Effector memory CD8-positive, alpha-beta T cell (primary cell): ENCODE data around the gene CIDEA.
A peak's percentile ranks its signal among the peaks of the same experiment; 100 is the strongest.

ENCODE experiments used
- ATAC-seq: fragments of 150-1000 bp; cut with Tn5 transposase; replicated peaks from 2 replicates; pipeline ENCODE4 v1.10.0; 2021; ENCODE audit warnings: mild to moderate bottlenecking, moderate library complexity
- DNase-seq, 3 experiments: peaks; one replicate each; pipeline ENCODE4 v3.0.0; 2021
- H3K27ac Mint-ChIP-seq, 2 donors: one replicate each; pipeline ENCODE4 v1.8.0; 2022; ENCODE audit warnings: mild to moderate bottlenecking in 2 of 2, mixed read lengths in 2 of 2, moderate library complexity in 2 of 2
- H3K27me3 Mint-ChIP-seq, 2 donors: one replicate each; pipeline ENCODE4 v1.8.0; 2022; ENCODE audit warnings: mixed read lengths in 2 of 2
- H3K36me3 Mint-ChIP-seq: one replicate; pipeline ENCODE4 v1.8.0; 2022; ENCODE audit warnings: mild to moderate bottlenecking, moderate library complexity, mixed read lengths; ENCODE audit not compliant: insufficient read depth
- H3K4me1 Mint-ChIP-seq, 2 donors: one replicate each; pipeline ENCODE4 v1.8.0; 2022; ENCODE audit warnings: low read depth in 2 of 2, mixed read lengths in 2 of 2
- H3K4me3 Mint-ChIP-seq, 2 donors: one replicate each; pipeline ENCODE4 v1.8.0; 2022; ENCODE audit warnings: mild to moderate bottlenecking in 2 of 2, mixed read lengths in 2 of 2, moderate library complexity in 2 of 2
- H3K9me3 Mint-ChIP-seq, 2 donors: one replicate each; pipeline ENCODE4 v1.8.0; 2022; ENCODE audit warnings: mixed read lengths in 2 of 2

The CIDEA gene

GRCh38 chr18:12305211-12305610, 51.0 kb downstream of the CIDEA start:
- Mint-ChIP-seq H3K27me3 (peaks cover 50 to 72% of the 10 kb centered on the region in 2 donors), H3K4me1 (peaks cover 9 to 10% of the 10 kb centered on the region in 2 donors), H3K36me3 (no peaks in the 10 kb centered on the region), H3K9me3 (no peaks in the 10 kb centered on the region), H3K4me3 (no peak overlapping the region), H3K27ac (no peak overlapping the region)
- no peak for DNase-seq
- ATAC-seq, result no peak

- Mint-ChIP-seq H3K27ac (no peak overlapping the region), H3K27me3 (peaks cover 42 to 63% of the 10 kb centered on the region in 2 donors), H3K36me3 (no peaks in the 10 kb centered on the region), H3K4me3 (peak overlapping the region; percentile 80 to 84), H3K9me3 (no peaks in the 10 kb centered on the region), H3K4me1 (peaks cover 9 to 10% of the 10 kb centered on the region in 2 donors)
- DNase-seq (no peak), ATAC-seq (no peak)
Observed at GRCh38 chr18:12305930-12306629, 51.9 kb downstream of the CIDEA start.

GRCh38 chr18:12306752-12307700, 52.9 kb downstream of the CIDEA start:
- H3K27me3 Mint-ChIP-seq, result peaks cover 42 to 54% of the 10 kb centered on the region in 2 donors
- no peak for DNase-seq
- peak overlapping the region; percentile 80 to 84 for H3K4me3 Mint-ChIP-seq
- H3K36me3 Mint-ChIP-seq, result no peaks in the 10 kb centered on the region
- no peak for ATAC-seq
- H3K27ac Mint-ChIP-seq, result no peak overlapping the region
- H3K4me1 Mint-ChIP-seq, result peaks cover 9 to 10% of the 10 kb centered on the region in 2 donors
- peaks cover 1 to 7% of the 10 kb centered on the region in 2 donors for H3K9me3 Mint-ChIP-seq

GRCh38 chr18:12307701-12308385, 53.7 kb downstream of the CIDEA start, which contains the start of gene TUBB6:
Gene TUBB6 (plus strand): TSS chr18:12308241. CDS start chr18:12308293, 52 bp downstream.
- DNase-seq (no peak), ATAC-seq (peak; percentile 65)
- Mint-ChIP-seq H3K36me3 (no peaks in the 10 kb centered on the region), H3K4me1 (peaks cover 9 to 10% of the 10 kb centered on the region in 2 donors), H3K9me3 (peaks cover 1 to 7% of the 10 kb centered on the region in 2 donors), H3K27ac (no peak within 1 kb of the TSS), H3K27me3 (peaks cover 42 to 48% of the 10 kb centered on the region in 2 donors), H3K4me3 (peak within 1 kb of the TSS; percentile 80 to 84)

- Mint-ChIP-seq H3K4me3 (peak overlapping the region; percentile 31 to 60), H3K27ac (no peak overlapping the region), H3K9me3 (peaks cover 4 to 7% of the 10 kb centered on the region in 2 donors), H3K27me3 (peaks cover 42 to 48% of the 10 kb centered on the region in 2 donors), H3K4me1 (peaks cover 9 to 10% of the 10 kb centered on the region in 2 donors), H3K36me3 (no peaks in the 10 kb centered on the region)
- ATAC-seq (peak; percentile 57), DNase-seq (no peak)
Observed at GRCh38 chr18:12308386-12309100, 54.4 kb downstream of the CIDEA start.

- Mint-ChIP-seq H3K9me3 (peaks cover 4 to 7% of the 10 kb centered on the region in 2 donors), H3K4me3 (peak overlapping the region; percentile 31 to 60), H3K27me3 (peaks cover 37 to 40% of the 10 kb centered on the region in 2 donors)
Observed at GRCh38 chr18:12309683-12310198, 55.6 kb downstream of the CIDEA start.

GRCh38 chr18:12310762-12311161, 56.6 kb downstream of the CIDEA start:
- DNase-seq (no peak), ATAC-seq (no peak)
- no peak overlapping the region for H3K27ac Mint-ChIP-seq
- H3K4me1 Mint-ChIP-seq, result peaks cover 7 to 10% of the 10 kb centered on the region in 2 donors
- no peaks in the 10 kb centered on the region for H3K36me3 Mint-ChIP-seq
- peaks cover 26 to 29% of the 10 kb centered on the region in 2 donors for H3K27me3 Mint-ChIP-seq
- no peak overlapping the region for H3K4me3 Mint-ChIP-seq
- H3K9me3 Mint-ChIP-seq, result peaks cover 4 to 7% of the 10 kb centered on the region in 2 donors

More at GRCh38 chr18:12309683-12310198, 55.6 kb downstream of the CIDEA start:
- H3K27ac Mint-ChIP-seq, result no peak overlapping the region
- DNase-seq (no peak), ATAC-seq (no peak)
- H3K4me1 Mint-ChIP-seq, result peaks cover 9 to 10% of the 10 kb centered on the region in 2 donors
- H3K36me3 Mint-ChIP-seq, result no peaks in the 10 kb centered on the region

GRCh38 chr18:12312976-12313375, 58.8 kb downstream of the CIDEA start:
- no peak overlapping the region for H3K4me3 Mint-ChIP-seq
- peaks cover 4 to 7% of the 10 kb centered on the region in 2 donors for H3K9me3 Mint-ChIP-seq
- H3K36me3 Mint-ChIP-seq, result no peaks in the 10 kb centered on the region
- H3K27me3 Mint-ChIP-seq, result peaks cover 9 to 11% of the 10 kb centered on the region in 2 donors
- no peak for DNase-seq
- peaks cover 0 to 2% of the 10 kb centered on the region in 2 donors for H3K4me1 Mint-ChIP-seq
- no peak for ATAC-seq
- H3K27ac Mint-ChIP-seq, result no peak overlapping the region

GRCh38 chr18:12313530-12314245, 59.5 kb downstream of the CIDEA start:
- H3K4me3 Mint-ChIP-seq, result no peak overlapping the region
- no peaks in the 10 kb centered on the region for H3K36me3 Mint-ChIP-seq
- H3K4me1 Mint-ChIP-seq, result peaks cover 0 to 2% of the 10 kb centered on the region in 2 donors
- ATAC-seq (no peak), DNase-seq (no peak)
- H3K9me3 Mint-ChIP-seq, result peaks cover 4 to 7% of the 10 kb centered on the region in 2 donors
- peaks cover 9 to 11% of the 10 kb centered on the region in 2 donors for H3K27me3 Mint-ChIP-seq
- no peak overlapping the region for H3K27ac Mint-ChIP-seq

GRCh38 chr18:12314591-12315305, 60.6 kb downstream of the CIDEA start:
- Mint-ChIP-seq H3K9me3 (peaks cover 4 to 7% of the 10 kb centered on the region in 2 donors), H3K4me3 (no peak overlapping the region), H3K27me3 (peaks cover 2 to 4% of the 10 kb centered on the region in 2 donors), H3K36me3 (no peaks in the 10 kb centered on the region), H3K4me1 (no peaks in the 10 kb centered on the region), H3K27ac (no peak overlapping the region)
- ATAC-seq (no peak), DNase-seq (no peak)

- no peaks in the 10 kb centered on the region for H3K4me1 Mint-ChIP-seq
- no peak for ATAC-seq
- H3K4me3 Mint-ChIP-seq, result no peak overlapping the region
Observed at GRCh38 chr18:12315490-12315889, 61.3 kb downstream of the CIDEA start.

More at GRCh38 chr18:12315490-12315889, 61.3 kb downstream of the CIDEA start:
- Mint-ChIP-seq H3K27me3 (no peaks in the 10 kb centered on the region), H3K9me3 (peaks cover 4 to 7% of the 10 kb centered on the region in 2 donors), H3K27ac (no peak overlapping the region), H3K36me3 (no peaks in the 10 kb centered on the region)
- DNase-seq, result no peak
